ENCODE measurements around the gene FKBP10.

DNA sequence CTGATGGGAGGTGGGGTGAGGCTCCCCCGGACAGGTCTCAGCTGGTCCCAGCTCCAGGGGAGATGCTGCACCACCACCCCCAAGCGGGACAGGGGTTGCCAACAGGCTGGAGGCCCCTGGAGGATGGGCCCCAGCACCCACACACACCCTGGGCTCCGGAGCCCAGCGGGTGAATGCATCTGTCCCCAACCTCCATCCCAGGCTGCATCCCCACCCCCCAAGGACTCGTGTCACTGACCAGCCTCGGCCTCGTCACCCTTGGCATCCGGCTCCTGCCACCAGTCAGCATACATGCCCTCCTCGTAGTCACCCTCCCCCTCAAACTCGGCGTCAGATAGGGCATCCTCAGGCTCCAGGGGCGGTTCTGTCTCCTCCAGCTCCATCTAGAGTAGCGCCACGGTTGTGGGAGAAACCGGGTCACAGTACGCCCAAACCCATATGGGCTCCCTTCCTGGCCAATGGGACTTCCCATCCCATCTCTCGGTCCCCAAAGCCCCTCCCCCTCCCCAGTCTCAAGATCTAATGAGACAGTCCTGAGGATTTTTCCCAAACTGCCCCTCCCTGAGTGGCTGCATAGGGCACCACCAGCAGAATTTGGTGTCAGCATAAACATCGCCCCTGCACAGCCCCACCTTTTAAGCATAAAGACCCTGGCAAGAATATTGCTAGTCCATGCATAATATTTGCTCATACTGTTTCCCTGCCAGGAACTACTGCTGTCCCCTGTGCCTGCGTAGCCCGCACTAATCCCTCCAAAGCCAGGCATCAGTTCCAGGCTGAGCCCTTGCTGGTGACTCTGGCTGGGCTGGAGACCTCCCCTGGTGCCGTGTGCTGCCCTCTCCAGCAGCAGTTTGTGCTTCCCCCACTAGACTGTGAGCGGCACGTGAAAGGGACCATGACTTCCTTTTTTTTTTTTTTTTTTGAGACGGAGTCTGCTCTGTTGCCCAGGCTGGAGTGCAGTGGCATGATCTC is 9.5 kb upstream of the FKBP10 start:
- TF ChIP-seq POLR2A (IDR thresholded peaks at IDR 0.05): no peak
- TF ChIP-seq, protein P1, sequence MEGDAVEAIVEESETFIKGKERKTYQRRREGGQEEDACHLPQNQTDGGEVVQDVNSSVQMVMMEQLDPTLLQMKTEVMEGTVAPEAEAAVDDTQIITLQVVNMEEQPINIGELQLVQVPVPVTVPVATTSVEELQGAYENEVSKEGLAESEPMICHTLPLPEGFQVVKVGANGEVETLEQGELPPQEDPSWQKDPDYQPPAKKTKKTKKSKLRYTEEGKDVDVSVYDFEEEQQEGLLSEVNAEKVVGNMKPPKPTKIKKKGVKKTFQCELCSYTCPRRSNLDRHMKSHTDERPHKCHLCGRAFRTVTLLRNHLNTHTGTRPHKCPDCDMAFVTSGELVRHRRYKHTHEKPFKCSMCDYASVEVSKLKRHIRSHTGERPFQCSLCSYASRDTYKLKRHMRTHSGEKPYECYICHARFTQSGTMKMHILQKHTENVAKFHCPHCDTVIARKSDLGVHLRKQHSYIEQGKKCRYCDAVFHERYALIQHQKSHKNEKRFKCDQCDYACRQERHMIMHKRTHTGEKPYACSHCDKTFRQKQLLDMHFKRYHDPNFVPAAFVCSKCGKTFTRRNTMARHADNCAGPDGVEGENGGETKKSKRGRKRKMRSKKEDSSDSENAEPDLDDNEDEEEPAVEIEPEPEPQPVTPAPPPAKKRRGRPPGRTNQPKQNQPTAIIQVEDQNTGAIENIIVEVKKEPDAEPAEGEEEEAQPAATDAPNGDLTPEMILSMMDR (IDR thresholded peaks at IDR 0.05): no peak

All from breast epithelium (tissue), 3 donors.